Smooth muscle cell (in vitro differentiated cells): ENCODE data around the gene HSPA4. TPM values are rescaled to one million over a fixed set of nuclear protein-coding genes. Genes with fewer than 3 reads are reported as not detected.

Source experiments
- DNase-seq: peaks from one replicate; lab custom pipeline; 2025; ENCODE audit not compliant: unreplicated experiment; lab: John Stamatoyannopoulos, UW
- H2AFZ ChIP-seq: fragments of 200-600 bp; sonication (generic); 2 replicates; pipeline ENCODE4 v1.6.0; 2016; ENCODE audit warnings: antibody characterized with exemption, low read depth, mild to moderate bottlenecking
- H3F3A ChIP-seq: fragments of 200-600 bp; sonication (generic); 2 replicates; pipeline ENCODE4 v1.6.0; 2017; ENCODE audit warnings: antibody characterized with exemption, low read depth
- H3K27ac ChIP-seq: fragments of 200-600 bp; sonication (generic); 2 replicates; pipeline ENCODE4 v1.5.1; 2016; ENCODE audit warnings: low read depth, mild to moderate bottlenecking
- H3K27me3 ChIP-seq: fragments of 200-600 bp; sonication (generic); 2 replicates; pipeline ENCODE4 v1.6.1; 2016; ENCODE audit warnings: low read depth, mild to moderate bottlenecking
- H3K36me3 ChIP-seq: fragments of 200-600 bp; sonication (generic); 2 replicates; pipeline ENCODE4 v1.5.1; 2016; ENCODE audit warnings: low read depth
- H3K4me1 ChIP-seq: fragments of 200-600 bp; sonication (generic); 2 replicates; pipeline ENCODE4 v1.5.1; 2016; ENCODE audit warnings: low read depth
- H3K4me2 ChIP-seq: fragments of 200-600 bp; sonication (generic); 2 replicates; pipeline ENCODE4 v1.6.0; 2016; ENCODE audit warnings: mild to moderate bottlenecking
- H3K4me3 ChIP-seq: fragments of 200-600 bp; sonication (generic); 2 replicates; pipeline ENCODE4 v1.5.1; 2016; ENCODE audit warnings: mild to moderate bottlenecking
- H3K79me2 ChIP-seq: fragments of 200-600 bp; sonication (generic); 2 replicates; pipeline ENCODE4 v1.6.0; 2016; ENCODE audit warnings: low read depth, mild to moderate bottlenecking
- H3K9ac ChIP-seq: fragments of 200-600 bp; sonication (generic); 2 replicates; pipeline ENCODE4 v1.6.0; 2016; ENCODE audit warnings: low read depth
- H3K9me3 ChIP-seq: fragments of 200-600 bp; sonication (generic); replicated peaks from 2 replicates; pipeline ENCODE4 v1.5.1; 2016; ENCODE audit warnings: low read depth
- H4K20me1 ChIP-seq: fragments of 200-600 bp; sonication (generic); 2 replicates; pipeline ENCODE4 v1.6.0; 2016; ENCODE audit warnings: low read depth
- WGBS: methylation state at CpG from one replicate; pipeline ENCODE4 v1.1.7; 2016; ENCODE audit warnings: low lambda C conversion rate; 5-methylcytosine and 5-hydroxymethylcytosine counted together
- polyA plus RNA-seq: library from polyadenylated mRNA; unstranded; fragments of >200 nt; fragmentation: Nextera tagmentation; extraction: Ambion mirVana; gene quantifications from 2 replicates; pipeline ENCODE4 v1.2.1, GENCODE V29; 2016
- total RNA-seq: library from RNA; depleted of rRNA; stranded (reverse); fragments of >200 nt; gene quantifications from 2 replicates; pipeline ENCODE4 v1.2.3, GENCODE V29; 2014
- TF ChIP-seq, protein P1 (sequence below): fragments of 200-600 bp; sonication (generic); IDR thresholded peaks from 2 replicates; pipeline ENCODE4 v1.5.1; 2017; ENCODE audit warnings: borderline replicate concordance, mild to moderate bottlenecking, antibody characterized with exemption; ENCODE audit not compliant: insufficient read depth, poor library complexity, severe bottlenecking

HSPA4 gene
- total and polyA plus RNA-seq, 2 experiments from 2014 or later = 73.2 to 90.3 TPM

DNA sequence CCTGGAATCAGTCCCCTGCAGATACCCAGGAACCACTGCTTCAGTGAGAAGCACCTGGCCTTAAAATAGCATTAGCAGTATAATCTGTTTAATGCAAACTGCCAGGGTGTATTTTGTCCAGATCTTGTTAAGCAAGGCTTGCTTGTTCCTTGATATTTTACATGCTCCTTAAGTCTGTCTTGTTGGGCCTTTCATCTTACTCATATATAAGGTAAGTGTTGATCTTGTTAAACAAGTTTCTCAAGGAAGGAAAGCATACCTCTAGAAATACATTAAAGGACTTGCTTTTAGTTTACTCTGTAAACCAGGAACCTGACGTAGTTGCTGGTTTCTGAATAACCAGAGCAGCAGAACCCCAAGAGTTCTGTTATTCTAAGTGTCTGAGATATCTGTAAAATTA, 13.7 kb downstream of the HSPA4 start:
- Histone ChIP-seq H3K36me3 (peaks cover 6% of the 10 kb centered on the region), H3K4me1 (no peaks in the 10 kb centered on the region), H2AFZ (no peak overlapping the region), H3K4me3 (no peak overlapping the region), H3K4me2 (no peak overlapping the region), H3F3A (no peaks in the 10 kb centered on the region), H4K20me1 (peaks cover 95% of the 10 kb centered on the region), H3K27ac (peak overlapping the region; percentile 38), H3K9ac (no peak overlapping the region), H3K9me3 (no peaks in the 10 kb centered on the region), H3K27me3 (no peaks in the 10 kb centered on the region), H3K79me2 (peaks cover 86% of the 10 kb centered on the region)
- WGBS = 82% methylated on average over 1 of the region's 1 CpG
- TF ChIP-seq, protein P1, sequence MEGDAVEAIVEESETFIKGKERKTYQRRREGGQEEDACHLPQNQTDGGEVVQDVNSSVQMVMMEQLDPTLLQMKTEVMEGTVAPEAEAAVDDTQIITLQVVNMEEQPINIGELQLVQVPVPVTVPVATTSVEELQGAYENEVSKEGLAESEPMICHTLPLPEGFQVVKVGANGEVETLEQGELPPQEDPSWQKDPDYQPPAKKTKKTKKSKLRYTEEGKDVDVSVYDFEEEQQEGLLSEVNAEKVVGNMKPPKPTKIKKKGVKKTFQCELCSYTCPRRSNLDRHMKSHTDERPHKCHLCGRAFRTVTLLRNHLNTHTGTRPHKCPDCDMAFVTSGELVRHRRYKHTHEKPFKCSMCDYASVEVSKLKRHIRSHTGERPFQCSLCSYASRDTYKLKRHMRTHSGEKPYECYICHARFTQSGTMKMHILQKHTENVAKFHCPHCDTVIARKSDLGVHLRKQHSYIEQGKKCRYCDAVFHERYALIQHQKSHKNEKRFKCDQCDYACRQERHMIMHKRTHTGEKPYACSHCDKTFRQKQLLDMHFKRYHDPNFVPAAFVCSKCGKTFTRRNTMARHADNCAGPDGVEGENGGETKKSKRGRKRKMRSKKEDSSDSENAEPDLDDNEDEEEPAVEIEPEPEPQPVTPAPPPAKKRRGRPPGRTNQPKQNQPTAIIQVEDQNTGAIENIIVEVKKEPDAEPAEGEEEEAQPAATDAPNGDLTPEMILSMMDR = no peak
- DNase-seq = no peak

DNA sequence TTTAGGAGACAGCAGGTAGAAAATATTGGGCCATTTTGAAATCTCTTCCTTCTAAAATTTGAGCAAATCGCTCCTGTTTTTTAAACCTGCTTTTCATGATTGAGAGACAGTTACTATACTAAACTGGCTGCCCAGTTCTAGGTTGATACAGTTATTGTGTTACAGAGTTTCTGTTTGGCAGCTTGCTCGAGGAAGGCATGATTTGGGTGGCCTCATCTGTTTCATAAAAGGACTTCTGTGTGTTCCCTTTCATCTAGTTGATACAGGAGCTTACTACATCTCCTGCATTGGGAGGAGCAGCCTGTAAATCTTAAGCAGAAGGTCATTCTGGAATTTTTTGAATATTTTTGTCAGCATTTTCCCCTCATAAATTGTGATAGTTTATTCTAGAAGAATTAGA, 14.2 kb downstream of the HSPA4 start:
- TF ChIP-seq, protein P1 = no peak
- 93% methylated on average over 2 of the region's 2 CpGs for WGBS
- Histone ChIP-seq H3K9me3 (no peaks in the 10 kb centered on the region), H3K4me3 (no peak overlapping the region), H4K20me1 (peaks cover 94% of the 10 kb centered on the region), H3K4me1 (no peaks in the 10 kb centered on the region), H3K4me2 (no peak overlapping the region), H3K27ac (peak overlapping the region; percentile 38), H3K27me3 (no peaks in the 10 kb centered on the region), H3F3A (no peaks in the 10 kb centered on the region), H3K9ac (no peak overlapping the region), H2AFZ (no peak overlapping the region), H3K36me3 (peaks cover 10% of the 10 kb centered on the region), H3K79me2 (peaks cover 86% of the 10 kb centered on the region)
- DNase-seq = no peak

DNA sequence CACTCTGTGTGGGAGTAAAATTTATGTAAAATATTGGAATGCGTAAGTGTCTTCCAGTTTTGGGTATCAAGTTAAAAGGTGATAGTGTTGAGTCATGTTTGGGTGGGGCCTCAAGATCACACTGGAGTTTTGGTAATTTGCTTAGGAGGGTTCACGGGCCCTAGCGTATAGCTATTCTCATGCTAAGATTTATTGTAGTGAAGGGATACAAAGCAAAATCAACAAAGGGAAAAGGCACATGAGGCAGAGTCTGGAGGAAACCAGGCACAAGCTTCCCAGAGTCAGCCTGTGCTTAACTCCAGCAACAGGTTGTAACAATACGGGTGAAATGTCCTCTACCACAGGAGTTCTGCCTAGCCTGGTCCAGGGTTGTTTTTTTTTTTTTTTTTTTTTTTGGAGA, 20.2 kb downstream of the HSPA4 start:
- 87% methylated on average over 4 of the region's 4 CpGs for WGBS
- H3K9me3 ChIP-seq = no peaks in the 10 kb centered on the region
- peaks cover 75% of the 10 kb centered on the region for H3K79me2 ChIP-seq
- peak overlapping the region; percentile 18 for H3K27ac ChIP-seq
- no peaks in the 10 kb centered on the region for H3K4me1 ChIP-seq
- H3K4me3 ChIP-seq = no peak overlapping the region
- no peaks in the 10 kb centered on the region for H3F3A ChIP-seq
- peaks cover 27% of the 10 kb centered on the region for H3K36me3 ChIP-seq
- H4K20me1 ChIP-seq = peaks cover 87% of the 10 kb centered on the region
- H3K4me2 ChIP-seq = no peak overlapping the region
- no peak overlapping the region for H3K9ac ChIP-seq
- DNase-seq = no peak
- no peak overlapping the region for H2AFZ ChIP-seq
- TF ChIP-seq, protein P1 = no peak
- H3K27me3 ChIP-seq = no peaks in the 10 kb centered on the region
